Fibroblast of lung (primary cell): ENCODE results near the gene PDZD2.

Source experiments
- CTCF ChIP-seq, 2 donors: IDR thresholded peaks in 1 of 2; conservative IDR thresholded peaks in 1 of 2; 1 replicate in 1 of 2; 2 replicates in 1 of 2; pipeline ENCODE4 v1.5.1; 2011 to 2012; ENCODE audit warnings: low read length in 2 of 2, control low read depth in 1 of 2, inconsistent platforms in 1 of 2, low read depth in 1 of 2, mild to moderate bottlenecking in 1 of 2
- EZH2 ChIP-seq: IDR thresholded peaks from 2 replicates; pipeline ENCODE4 v1.5.1; 2012; ENCODE audit warnings: low read length, control low read depth, mild to moderate bottlenecking; ENCODE audit errors: missing control alignments

GRCh38 chr5:31711935-31712592, 73.1 kb downstream of the PDZD2 start:
- TF ChIP-seq CTCF (conservative IDR thresholded peaks at IDR 0.05 in 1 of 2, IDR thresholded peaks at IDR 0.05 in 1 of 2; ENCODE audit: low read depth in 1 of 2, low read length in 2 of 2): no peak
- TF ChIP-seq EZH2: no peak
